HG03135 (cell line): ENCODE measurements around the gene CD44.

ENCODE experiments used
- ATAC-seq: cut with Tn5 transposase; IDR thresholded peaks from one replicate; pipeline ENCODE4 v1.9.1; 2021; ENCODE audit warnings: mild to moderate bottlenecking, moderate library complexity; ENCODE audit not compliant: unreplicated experiment

Gene CD44

GRCh38 chr11:35155677-35156076 lies 16.7 kb downstream of the CD44 start:
- ATAC-seq, result no peak

- ATAC-seq, result no peak
Observed at GRCh38 chr11:35157814-35158700, 19.1 kb downstream of the CD44 start.

- ATAC-seq, result no peak
Observed at GRCh38 chr11:35158701-35159510, 19.9 kb downstream of the CD44 start.

GRCh38 chr11:35160246-35160824 lies 21.4 kb downstream of the CD44 start:
- ATAC-seq, result no peak

- no peak for ATAC-seq
Observed at GRCh38 chr11:35160902-35161597, 22.1 kb downstream of the CD44 start.

GRCh38 chr11:35162745-35163144 lies 23.8 kb downstream of the CD44 start:
- ATAC-seq, result no peak

GRCh38 chr11:35163209-35163608 lies 24.2 kb downstream of the CD44 start:
- no peak for ATAC-seq

GRCh38 chr11:35163702-35164496 lies 24.9 kb downstream of the CD44 start:
- ATAC-seq, result no peak

- ATAC-seq, result no peak
Observed at GRCh38 chr11:35165030-35165422, 26.1 kb downstream of the CD44 start.

- peak; percentile 77 for ATAC-seq
Observed at GRCh38 chr11:35165423-35166368, 26.7 kb downstream of the CD44 start.

- peak; percentile 12 for ATAC-seq
Observed at GRCh38 chr11:35166369-35167360, 27.7 kb downstream of the CD44 start.

GRCh38 chr11:35167426-35167954 lies 28.5 kb downstream of the CD44 start:
- no peak for ATAC-seq

GRCh38 chr11:35168671-35169070 lies 29.7 kb downstream of the CD44 start:
- ATAC-seq, result no peak

- no peak for ATAC-seq
Observed at GRCh38 chr11:35169112-35169511, 30.1 kb downstream of the CD44 start.

- no peak for ATAC-seq
Observed at GRCh38 chr11:35169754-35170153, 30.8 kb downstream of the CD44 start.

- ATAC-seq, result no peak
Observed at GRCh38 chr11:35170503-35170902, 31.5 kb downstream of the CD44 start.

- ATAC-seq, result no peak
Observed at GRCh38 chr11:35171226-35171625, 32.3 kb downstream of the CD44 start.
